Measurements from ENCODE around the gene RERE.

Gene RERE

DNA sequence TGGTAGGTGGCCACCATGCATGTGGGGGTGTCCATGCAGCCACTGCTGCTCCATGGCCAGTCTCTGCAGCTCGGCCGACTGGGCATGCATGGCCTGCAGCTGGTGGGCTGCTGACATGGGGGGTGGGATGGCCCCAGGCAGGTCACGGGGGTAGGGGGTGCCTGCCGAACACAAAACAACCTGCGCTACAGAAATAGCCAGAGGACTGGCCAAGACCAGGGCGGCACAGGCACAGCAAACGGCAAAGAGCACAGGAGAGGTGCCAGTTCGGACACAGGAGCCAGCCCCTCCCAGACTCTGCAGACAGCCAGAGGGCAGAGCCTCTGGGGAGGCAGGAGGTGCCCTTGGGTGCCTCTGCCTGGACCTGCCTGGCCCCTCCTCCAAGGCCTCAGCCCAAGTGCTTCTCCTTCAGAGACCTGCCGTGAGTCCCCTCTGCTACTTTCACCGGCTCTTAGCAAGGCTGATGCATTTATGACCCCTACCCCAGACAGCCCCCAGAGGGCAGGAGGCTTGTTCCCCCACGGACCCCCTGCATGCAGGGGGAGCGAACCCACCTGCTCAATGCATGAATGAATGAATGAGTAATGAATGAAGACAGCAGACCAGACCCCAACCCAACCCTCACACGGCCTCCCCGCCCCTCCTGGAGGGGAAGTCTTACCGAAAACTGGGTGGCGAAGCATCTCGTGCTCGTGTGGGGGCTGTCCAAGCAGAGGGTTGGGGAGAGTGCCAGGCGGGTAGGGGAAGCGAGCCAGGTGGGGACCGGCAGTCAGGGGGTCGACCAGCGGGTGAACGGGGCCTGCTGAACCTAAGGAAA, 461.8 kb downstream of the RERE start:
- FAIRE-seq = no peak

GRCh38 chr1:8354038-8354437, 463.4 kb downstream of the RERE start:
- no peak for FAIRE-seq

DNA sequence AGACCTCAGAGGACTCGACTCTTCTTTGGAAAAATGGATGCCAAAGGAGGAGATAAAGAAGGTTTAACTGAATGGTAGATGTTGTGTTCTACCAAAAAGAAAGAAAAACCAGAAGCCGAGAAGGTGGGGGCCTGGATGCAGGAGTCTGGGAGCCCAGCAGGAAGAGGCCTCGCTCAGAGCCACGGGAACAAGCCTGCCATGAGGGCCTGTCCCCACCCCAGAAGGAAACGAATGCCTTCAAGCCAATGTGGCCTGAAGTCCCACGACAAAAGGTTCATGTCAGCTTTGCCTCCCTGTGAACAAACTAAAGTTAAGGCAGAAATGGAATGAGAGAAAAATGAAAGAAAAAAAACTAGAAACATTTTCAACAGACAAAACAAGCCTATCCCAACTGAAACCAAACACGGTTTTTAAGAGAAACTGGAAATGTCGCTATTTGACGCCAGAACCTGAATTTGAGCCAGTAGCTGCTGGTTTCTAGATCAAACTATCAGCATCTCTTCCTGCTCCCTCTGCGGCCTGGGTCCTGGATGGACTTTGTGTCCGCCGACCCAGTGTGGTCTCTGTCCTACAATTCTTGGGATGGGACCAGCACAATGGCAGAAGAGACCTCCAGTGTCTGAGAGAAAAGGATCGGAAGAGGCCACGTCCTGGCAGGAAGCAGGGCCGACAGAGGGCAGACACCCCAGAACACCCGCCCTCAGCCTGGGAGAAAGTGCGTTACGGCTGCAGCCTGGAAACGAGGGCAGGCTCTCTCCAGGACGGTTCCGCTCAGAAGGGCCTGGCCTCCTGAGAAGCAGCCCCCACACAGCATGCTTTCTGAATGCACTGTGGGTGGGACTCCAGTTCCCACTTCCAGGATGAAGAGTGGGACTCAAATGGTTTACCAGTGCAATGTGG, 464.3 kb downstream of the RERE start:
- FAIRE-seq = no peak

GRCh38 chr1:8352471-8352845, 465.0 kb downstream of the RERE start:
- FAIRE-seq = no peak

GRCh38 chr1:8351693-8352470, 465.6 kb downstream of the RERE start:
- no peak for FAIRE-seq

- FAIRE-seq = no peak
Measured at GRCh38 chr1:8350914-8351684, 466.3 kb downstream of the RERE start.

DNA sequence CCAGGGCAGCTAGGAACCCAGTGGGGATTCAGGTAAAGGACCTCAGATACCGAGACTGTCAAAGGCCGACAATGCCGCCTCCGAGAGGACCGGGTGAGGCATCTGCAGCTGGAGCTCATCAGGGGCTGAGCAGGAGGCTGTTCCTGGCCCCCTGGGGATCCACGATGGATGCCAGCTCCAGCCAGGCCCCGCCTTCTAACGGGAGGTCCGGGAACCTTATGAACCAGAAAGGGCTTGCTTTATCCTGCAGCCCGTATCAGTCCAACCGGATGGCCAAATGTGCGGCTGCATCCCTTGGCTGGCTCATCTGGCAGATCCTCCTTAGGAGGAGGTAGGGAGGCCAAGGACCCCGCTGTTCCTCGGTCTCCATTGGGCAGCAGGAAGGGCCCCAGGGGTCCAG, 467.5 kb downstream of the RERE start:
- no peak for FAIRE-seq

DNA sequence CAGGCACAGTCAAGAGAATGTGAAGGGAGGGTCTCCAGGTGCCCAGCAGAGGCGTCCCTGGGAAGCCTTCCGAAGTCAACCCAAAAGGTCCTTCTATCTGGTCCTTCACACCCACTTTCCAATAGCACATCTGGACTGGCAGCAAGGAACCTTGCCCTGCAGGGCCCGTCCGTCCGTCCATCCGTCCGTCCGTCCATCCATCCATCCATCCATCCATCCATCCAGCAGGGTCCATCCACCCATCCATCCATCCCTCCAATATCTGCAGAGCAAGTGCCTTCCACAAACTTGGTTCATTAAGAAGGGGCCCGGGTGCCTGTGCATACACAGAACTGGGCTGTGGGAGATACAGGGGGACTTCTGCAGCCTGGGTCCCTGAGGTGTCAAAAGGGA, 468.0 kb downstream of the RERE start:
- no peak for FAIRE-seq

GRCh38 chr1:8348777-8349472, 468.5 kb downstream of the RERE start:
- FAIRE-seq = no peak

DNA sequence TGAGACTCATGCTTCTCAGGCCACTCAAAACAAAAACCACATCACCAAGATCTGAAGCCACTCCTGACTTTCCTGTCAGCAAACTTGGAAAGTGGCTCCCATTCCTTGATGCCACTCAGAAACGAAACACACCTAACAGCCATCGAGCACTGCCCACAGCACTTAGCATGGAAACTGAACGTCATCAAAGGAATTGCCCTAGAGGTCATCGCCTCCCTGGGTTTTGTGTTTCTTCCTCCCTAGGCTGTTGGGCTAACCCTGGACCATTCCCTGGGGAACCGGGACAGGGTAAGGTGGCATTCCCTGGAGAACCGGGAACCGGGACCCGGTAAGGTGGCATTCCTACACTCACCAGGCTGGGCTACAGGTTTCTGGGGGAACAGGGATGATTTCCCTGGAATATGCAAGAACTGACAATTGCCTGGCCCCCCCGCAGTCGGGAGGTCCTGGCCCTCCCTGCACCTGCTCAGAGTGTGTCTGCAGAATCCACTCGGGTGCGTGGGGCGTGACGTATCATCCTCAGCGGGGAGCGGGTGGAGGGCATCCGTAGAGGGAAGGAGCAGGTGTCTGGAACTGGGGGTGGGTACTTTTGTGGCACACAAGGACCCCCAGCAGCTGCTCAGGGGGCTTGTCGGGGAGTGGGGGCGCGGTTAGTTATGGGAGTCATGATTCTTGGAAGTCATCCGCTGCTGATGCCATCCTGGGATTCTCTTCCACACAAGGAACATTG, 469.2 kb downstream of the RERE start:
- no peak for FAIRE-seq

DNA sequence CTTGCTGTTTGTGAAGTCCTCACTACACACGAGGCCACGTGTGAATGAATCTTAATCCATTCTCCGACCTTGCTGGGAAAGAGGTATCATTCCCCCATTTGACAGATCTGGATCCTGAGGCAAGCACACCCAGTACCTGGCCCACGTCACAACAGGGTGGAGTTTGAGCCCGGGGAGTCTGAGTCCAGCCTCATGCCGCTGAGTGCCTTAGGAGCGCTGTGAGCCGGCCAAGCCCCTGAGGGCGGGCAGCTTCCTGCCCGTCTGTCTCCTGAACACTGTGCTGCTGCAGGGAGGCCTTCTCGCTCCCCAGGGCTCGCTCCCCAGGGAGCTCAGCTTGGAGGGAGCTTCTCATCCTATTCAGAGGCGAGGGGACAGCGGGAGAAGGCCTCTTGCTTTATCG, 469.8 kb downstream of the RERE start:
- FAIRE-seq = no peak

DNA sequence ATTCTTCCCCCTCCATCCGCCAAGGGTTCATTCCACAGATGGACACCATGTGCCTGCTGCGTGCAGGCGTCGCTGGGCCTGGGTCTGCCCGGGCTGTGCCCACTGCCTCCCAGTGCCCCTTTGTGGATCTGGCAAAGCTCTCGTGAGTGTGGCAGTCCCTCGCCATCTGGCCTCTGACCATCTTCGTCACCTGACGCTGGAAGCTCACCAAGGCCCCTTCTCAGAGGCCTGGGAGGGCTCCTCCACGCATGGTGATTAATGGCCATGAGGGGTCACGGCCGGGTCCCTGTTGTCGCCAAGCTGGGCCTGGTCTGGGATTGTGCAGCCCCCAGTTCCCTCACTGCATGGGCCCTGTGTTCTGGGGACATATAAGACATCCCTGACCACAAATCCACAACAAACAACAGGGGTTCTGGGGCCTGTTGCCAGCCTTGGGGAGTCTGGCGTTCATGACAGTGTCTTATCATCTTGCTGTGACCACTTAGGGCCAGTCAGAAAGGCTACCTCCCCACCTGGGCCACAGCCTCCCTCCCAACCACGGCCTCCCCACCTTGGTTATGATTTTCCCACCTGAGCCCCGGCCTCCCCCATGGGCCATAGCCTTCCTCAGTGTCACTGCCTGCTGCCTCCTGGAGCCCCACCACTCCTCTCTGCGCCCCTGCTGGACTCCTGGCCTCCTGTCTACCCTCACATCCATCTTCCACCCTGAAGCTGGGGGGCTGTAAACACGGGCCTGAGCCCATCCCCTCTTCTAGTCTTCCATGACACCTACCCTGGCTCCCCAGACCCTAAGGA, 471.6 kb downstream of the RERE start:
- no peak for FAIRE-seq

- FAIRE-seq = no peak
Measured at GRCh38 chr1:8344893-8345507, 472.4 kb downstream of the RERE start.

GRCh38 chr1:8343464-8344001, 473.9 kb downstream of the RERE start:
- FAIRE-seq = no peak

DNA sequence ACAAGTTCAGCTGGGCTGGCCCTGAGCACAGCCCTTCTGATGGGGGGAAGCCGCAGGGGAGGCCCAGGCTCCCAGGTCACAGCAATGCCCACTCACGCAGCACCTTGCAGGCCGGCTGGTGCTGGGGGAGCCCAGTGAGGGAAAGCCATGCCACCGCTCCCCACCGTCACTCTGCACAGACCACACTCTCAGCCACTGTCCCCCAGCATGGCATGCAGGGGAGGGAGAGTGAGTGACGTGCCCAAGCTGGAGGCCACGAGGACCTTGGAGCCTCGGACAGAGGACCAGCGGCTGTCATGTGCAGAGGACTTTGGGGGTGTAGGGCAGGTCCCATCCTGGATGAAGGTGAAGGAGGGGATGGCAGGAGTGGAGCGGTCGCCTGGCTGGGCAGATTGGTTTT, 474.4 kb downstream of the RERE start:
- no peak for FAIRE-seq

- no peak for FAIRE-seq
Measured at GRCh38 chr1:8342325-8342724, 475.1 kb downstream of the RERE start.

- FAIRE-seq = no peak
Measured at GRCh38 chr1:8340448-8340847, 477.0 kb downstream of the RERE start.

DNA sequence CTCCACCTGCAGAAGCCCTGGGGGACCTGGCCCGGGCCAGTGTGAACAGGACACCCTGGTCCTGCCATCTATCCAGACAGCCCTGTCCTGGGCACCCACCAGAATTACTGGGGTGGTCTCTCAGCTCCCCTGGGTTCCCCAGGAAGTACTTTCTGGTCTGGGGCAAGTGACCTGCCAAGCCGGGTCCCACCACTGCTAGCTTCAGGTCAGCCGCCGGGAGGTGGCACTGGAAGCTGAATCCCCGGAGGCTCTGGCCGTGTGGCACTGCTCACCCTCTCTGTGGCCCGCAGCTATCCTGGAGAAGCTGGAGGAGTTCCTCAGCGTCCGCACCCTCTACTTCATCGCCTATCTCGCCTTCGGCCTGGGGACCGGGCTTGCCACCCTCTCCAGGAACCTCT, 478.2 kb downstream of the RERE start:
- FAIRE-seq = no peak

DNA sequence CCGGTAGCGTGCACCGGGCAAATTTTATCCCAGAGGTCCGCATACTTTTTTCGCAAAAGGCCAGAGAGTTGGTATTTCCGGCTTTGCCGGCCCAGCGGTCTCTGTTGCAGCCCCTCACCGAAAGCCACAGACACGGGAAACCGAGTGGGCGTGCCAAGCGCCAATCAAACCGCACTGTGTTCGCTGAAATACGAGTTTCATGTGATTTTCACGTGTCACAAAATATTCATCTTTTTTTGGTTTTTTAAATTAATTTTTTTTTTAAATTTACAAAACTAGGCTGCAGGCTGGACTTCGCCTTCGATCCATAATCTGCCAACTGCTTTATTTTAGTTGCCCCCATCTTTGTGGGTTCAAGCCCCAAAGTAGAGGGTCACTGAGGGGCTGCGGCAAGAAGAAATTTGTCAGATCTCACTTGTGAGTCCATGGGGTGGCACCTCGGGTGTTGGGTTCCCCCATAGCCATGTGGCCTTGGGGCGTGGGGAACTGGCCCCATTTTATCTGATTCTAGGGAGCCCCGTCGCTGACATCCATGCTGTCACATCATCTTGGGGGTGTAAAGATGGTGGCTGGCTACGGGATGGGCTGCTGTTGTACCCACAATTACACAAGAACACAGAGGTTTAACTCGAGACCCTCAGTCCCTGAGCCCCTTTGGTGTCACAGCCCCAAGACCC, 478.8 kb downstream of the RERE start:
- no peak for FAIRE-seq

Data from colon (tissue), 2 donors.